Measurements from ENCODE around the gene DNAH1. TPM values are rescaled to one million over a fixed set of nuclear protein-coding genes. Genes with fewer than 3 reads are reported as not detected.

DNAH1 gene
- total and polyA plus RNA-seq, 2 of the 4 experiments (the other 2 are of a cell fraction) = 2.0 to 4.0 TPM

GRCh38 chr3:52356126-52356525 is 40.0 kb downstream of the DNAH1 start:
- H4K8ac ChIP-seq (ENCODE audit: low read depth in 2 of 2, low read length in 2 of 2) = no peak overlapping the region
- no peak overlapping the region for H3K4me2 ChIP-seq (ENCODE audit: low read depth, low read length)
- no peak overlapping the region for H3K27ac ChIP-seq (ENCODE audit: insufficient read depth, low read length)
- H3K4ac ChIP-seq (ENCODE audit: low read depth, low read length) = no peak overlapping the region
- DNase-seq (no peak), ATAC-seq (ENCODE audit: low read depth) (no peak)
- no CpG with 5 or more reads among the region's 4 CpGs for WGBS, 2 experiments (ENCODE audit: extremely low coverage in 2 of 2, insufficient read length in 1 of 2)
- H3K4me3 ChIP-seq (ENCODE audit: insufficient read depth, low read depth, low read length) = no peak overlapping the region
- no peak overlapping the region for H2BK120ac ChIP-seq (ENCODE audit: low read depth, low read length)
- peaks cover 2% of the 10 kb centered on the region; the same call in 1 of the 2 replicates for H3K9me1 ChIP-seq (ENCODE audit: insufficient read depth, low read length)
- no peaks in the 10 kb centered on the region for H3K27me3 ChIP-seq (ENCODE audit: control insufficient read depth, insufficient read depth, low read length)
- H3K23ac ChIP-seq (ENCODE audit: low read depth, low read length) = no peak overlapping the region
- no peaks in the 10 kb centered on the region for H3K9me3 ChIP-seq (ENCODE audit: control insufficient read depth, insufficient read depth, low read length)
- H3K9ac ChIP-seq (ENCODE audit: low read depth, low read length) = no peak overlapping the region
- no peaks in the 10 kb centered on the region for H3K79me1 ChIP-seq (ENCODE audit: low read depth in 1 of 2, low read length in 2 of 2)
- H3K14ac ChIP-seq (replicated peaks; ENCODE audit: low read depth, low read length) = no peak overlapping the region
- H3K4me1 ChIP-seq (ENCODE audit: control insufficient read depth, insufficient read depth, low read length) = no peaks in the 10 kb centered on the region
- H2BK5ac ChIP-seq (ENCODE audit: low read depth, low read length, poor library complexity, severe bottlenecking) = no peak overlapping the region
- H4K91ac ChIP-seq (ENCODE audit: insufficient read depth, low read depth, low read length) = no peak overlapping the region
- no TSS peak for BruUV-seq (replicated peaks)
- H2AFZ ChIP-seq (replicated peaks; ENCODE audit: low read length, poor library complexity) = no peak overlapping the region
- ChIA-PET CTCF (interaction anchor here (1.5 kb wide), 1 partner anchor 17 kb away, joined by 5 read pairs; no protein-coding TSS in a partner anchor), POLR2A (ENCODE audit: unreplicated experiment) (no interaction called here)
- no peak overlapping the region for H3K18ac ChIP-seq (ENCODE audit: low read depth, low read length)
- no peak overlapping the region for H2AK9ac ChIP-seq (replicated peaks; ENCODE audit: low read depth, low read length, poor library complexity)
- in situ Hi-C loops (cut with MboI; ENCODE audit: low sequenced_read_pairs) (no loop called here), intact Hi-C loops (cut with micrococcal nuclease) (no loop called here), dilution Hi-C loops (cut with HindIII; ENCODE audit: low sequenced_read_pairs, unreplicated experiment) (no loop called here)
- H4K20me1 ChIP-seq (ENCODE audit: insufficient read depth, low read length) = no peaks in the 10 kb centered on the region
- no peak overlapping the region for H2BK15ac ChIP-seq (ENCODE audit: low read depth, low read length)
- no peak overlapping the region for H2BK20ac ChIP-seq (ENCODE audit: low read depth, low read length)
- H3K56ac ChIP-seq (ENCODE audit: extremely low read depth, insufficient read depth, low read length) = no peak overlapping the region
- no peak overlapping the region for H4K5ac ChIP-seq (ENCODE audit: low read depth, low read length)
- TF ChIP-seq MAZ (IDR thresholded peaks at IDR 0.05; ENCODE audit: borderline replicate concordance, low read depth, low read length) = no peak
- no peak for TF ChIP-seq MXI1 (IDR thresholded peaks at IDR 0.05; ENCODE audit: borderline replicate concordance, low read depth, low read length)
- TF ChIP-seq CHD1 (IDR thresholded peaks at IDR 0.05; ENCODE audit: low read depth, low read length) = no peak
- H2AK5ac ChIP-seq (ENCODE audit: low read depth, low read length) = no peak overlapping the region
- H3K36me3 ChIP-seq (ENCODE audit: control insufficient read depth, insufficient read depth, low read length) = peaks cover 6% of the 10 kb centered on the region; the same call in 1 of the 2 replicates
